ENCODE measurements around the gene DLL4.
"Not testable (repeated sequence)": the region's sequence is repeated elsewhere in the genome, so short reads cannot be mapped to it uniquely, and the experiment has no call there.

Gene DLL4

DNA sequence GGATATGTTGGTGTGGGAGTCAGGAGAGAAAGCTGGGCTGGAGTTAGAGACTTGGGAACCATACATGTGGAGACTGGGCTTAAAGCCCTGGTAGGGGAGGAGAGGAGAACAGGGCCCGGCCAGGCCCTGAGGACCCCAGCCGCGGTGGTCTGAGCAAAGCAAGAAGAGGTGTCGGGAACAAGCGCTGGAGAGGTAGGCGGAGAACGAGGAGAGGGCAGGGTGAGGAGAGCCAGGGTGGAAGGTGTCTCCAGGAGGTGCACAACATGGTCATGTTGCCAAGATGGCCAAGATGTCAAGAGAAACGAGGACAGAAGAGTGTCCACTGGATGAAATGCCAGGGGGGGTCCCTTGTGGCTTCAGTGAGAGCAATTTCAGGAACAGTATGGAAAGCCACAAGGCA is 29.6 kb downstream of the DLL4 start:
- no peak overlapping the region for H3K4me3 ChIP-seq (ENCODE audit: control insufficient read depth, low read depth, low read length)
- TF ChIP-seq CTCF (conservative IDR thresholded peaks at IDR 0.05; ENCODE audit: control insufficient read depth, insufficient read depth, low read depth, low read length): no peak
- DNase-seq (ENCODE audit: low read depth): no peak

DNA sequence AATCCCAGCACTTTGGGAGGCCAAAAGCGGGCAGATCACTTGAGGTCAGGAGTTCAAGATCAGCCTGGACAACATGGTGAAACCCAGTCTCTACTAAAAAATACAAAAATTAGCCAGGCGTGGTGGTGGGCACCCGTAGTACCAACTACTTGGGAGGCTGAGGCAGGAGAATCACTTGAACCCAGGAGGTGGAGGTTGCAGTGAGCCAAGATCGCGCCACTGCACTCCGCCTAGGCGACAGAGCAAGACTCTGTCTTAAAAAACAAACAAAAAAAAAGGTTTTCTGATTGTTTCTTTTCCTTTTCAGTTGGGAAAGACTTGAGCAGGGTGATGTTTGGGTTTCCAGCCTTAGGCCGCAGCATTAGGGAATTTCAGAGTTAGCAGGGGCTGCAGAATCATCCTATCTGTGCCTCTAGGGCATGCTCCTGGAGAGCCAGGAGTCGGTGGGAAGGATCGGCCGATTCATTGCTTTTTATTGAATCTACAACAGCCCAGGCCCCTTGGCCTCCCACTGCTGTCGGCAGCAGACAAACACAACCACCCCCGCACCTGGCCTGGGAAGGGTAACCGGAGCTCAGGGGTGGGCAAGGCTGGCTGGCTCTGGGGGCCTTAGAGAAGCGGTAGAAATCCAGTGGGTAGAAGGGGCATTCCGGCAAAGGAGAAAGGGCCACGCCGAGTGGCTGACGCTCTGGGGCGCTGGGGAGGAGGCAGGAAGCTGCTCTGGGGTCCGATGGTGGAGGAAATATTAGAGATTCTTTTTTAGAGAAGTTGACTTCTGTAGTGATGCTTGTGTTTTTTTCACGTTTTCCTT is 30.4 kb downstream of the DLL4 start:
- TF ChIP-seq CTCF (conservative IDR thresholded peaks at IDR 0.05; ENCODE audit: control insufficient read depth, insufficient read depth, low read depth, low read length): no peak
- DNase-seq (ENCODE audit: low read depth): no peak
- no peak overlapping the region for H3K4me3 ChIP-seq (ENCODE audit: control insufficient read depth, low read depth, low read length)

DNA sequence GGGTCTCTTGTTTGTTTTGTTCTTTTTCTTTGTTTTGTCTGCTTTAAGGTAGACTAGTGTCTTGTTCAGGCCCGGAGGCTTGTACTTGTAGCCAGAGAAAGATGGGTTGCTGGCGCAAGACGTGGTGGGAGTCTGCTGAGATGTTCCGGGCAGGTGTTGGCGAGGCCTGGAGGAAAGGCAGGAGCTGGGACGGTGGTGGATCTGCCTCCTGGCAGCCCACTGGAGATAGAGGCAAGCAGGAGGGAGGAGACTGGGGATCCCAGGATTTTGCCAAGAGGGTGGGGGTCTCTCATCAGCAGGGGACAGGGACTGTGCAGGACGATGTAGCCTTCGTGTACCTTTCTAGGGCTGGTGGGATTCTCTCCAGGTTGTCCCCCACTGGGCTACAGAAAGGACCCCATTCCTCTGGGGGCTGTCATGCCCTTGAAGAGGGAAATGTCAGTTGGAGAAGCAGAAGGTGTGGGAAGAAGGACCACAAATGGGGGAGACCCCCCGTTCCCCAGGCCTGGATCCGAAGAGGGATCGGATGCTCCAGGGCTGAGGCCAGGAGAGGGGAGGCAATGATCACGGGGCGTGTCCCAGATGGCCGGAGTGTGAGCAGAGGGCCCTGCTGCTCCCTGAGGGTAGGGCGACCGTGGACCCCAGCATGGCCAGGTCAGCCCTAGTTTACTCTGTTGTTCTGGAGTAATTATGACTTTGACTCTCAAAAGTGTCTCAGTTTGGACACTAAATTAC is 31.2 kb downstream of the DLL4 start:
- H3K4me3 ChIP-seq (ENCODE audit: control insufficient read depth, low read depth, low read length): no peak overlapping the region
- TF ChIP-seq CTCF (conservative IDR thresholded peaks at IDR 0.05; ENCODE audit: control insufficient read depth, insufficient read depth, low read depth, low read length): no peak
- no peak for DNase-seq (ENCODE audit: low read depth)

GRCh38 chr15:40960925-40961324 is 31.8 kb downstream of the DLL4 start:
- H3K4me3 ChIP-seq (ENCODE audit: control insufficient read depth, low read depth, low read length): no peak overlapping the region
- no peak for TF ChIP-seq CTCF (conservative IDR thresholded peaks at IDR 0.05; ENCODE audit: control insufficient read depth, insufficient read depth, low read depth, low read length)
- no peak for DNase-seq (ENCODE audit: low read depth)

DNA sequence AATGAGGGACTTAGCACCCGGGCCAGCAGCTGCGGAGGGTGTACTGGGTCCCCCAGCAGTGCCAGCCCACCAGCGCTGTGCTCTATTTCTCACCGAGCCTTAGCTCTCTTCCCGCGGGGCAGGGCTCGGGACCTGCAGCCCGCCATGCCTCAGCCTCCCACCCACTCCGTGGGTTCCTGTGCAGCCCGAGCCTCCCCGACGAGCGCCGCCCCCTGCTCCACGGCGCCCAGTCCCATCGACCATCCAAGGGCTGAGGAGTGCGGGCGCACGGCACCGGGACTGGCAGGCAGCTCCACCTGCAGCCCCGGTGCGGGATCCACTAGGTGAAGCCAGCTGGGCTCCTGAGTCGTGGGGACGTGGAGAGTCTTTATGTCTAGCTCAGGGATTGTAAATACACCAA is 32.6 kb downstream of the DLL4 start:
- not testable (repeated sequence) for DNase-seq (ENCODE audit: low read depth); H3K4me3 ChIP-seq (ENCODE audit: control insufficient read depth, low read depth, low read length)

DNA sequence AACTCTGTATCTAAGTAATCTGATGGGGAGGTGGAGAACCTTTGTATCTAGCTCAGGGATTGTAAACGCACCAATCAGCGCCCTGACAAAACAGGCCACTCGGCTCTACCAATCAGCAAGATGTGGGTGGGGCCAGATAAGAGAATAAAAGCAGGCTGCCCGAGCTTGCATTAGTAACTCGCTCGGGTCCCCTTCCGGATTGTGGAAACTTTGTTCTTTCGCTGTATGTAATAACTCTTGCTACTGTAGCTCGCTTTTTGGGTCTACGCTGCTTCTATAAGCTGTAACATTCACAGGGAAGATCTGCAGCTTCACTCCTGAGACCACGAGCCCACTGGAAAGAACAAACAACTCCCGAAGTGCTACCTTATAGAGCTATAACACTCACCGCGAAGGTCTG is 33.2 kb downstream of the DLL4 start:
- DNase-seq (ENCODE audit: low read depth); H3K4me3 ChIP-seq (ENCODE audit: control insufficient read depth, low read depth, low read length): not testable (repeated sequence)

GRCh38 chr15:40963201-40963600 is 34.1 kb downstream of the DLL4 start:
- no peak overlapping the region for H3K4me3 ChIP-seq (ENCODE audit: control insufficient read depth, low read depth, low read length)
- no peak for TF ChIP-seq CTCF (conservative IDR thresholded peaks at IDR 0.05; ENCODE audit: control insufficient read depth, insufficient read depth, low read depth, low read length)
- no peak for DNase-seq (ENCODE audit: low read depth)
